ENCODE data around the gene TALDO1.
A peak's percentile ranks its signal among the peaks of the same experiment; 100 is the strongest.

TALDO1 gene

GRCh38 chr11:770642-771616 is 23.7 kb downstream of the TALDO1 start:
- no peak for DNase-seq

DNA sequence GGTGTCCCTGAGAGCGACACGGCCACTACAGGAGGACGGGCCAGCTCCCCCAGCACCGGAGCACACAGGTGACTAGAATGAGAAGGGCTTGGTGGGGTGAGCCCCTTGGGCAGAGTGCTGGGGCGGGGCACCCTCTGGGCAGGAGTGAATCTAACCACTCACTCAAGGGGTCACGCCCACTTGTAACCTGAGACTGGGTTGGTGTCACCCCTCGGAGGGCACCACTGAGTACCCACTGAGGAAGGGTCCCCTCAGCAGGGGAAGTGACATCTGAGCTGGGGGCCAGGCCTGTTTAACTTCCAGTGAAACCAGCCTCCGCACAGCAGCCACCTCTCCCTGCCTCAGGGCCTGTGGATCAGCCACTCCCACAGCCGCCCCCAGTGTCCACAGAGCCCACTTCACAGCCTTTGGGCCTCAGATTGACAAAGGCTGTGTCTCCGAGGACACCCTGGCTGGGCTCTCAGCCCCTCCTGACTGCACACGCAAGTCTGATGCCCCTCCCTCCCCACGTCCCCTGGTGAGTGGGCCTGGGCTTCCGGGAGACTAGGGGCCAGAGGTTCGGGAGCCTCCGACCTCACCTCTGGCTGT is 24.4 kb downstream of the TALDO1 start:
- no peak for DNase-seq

DNA sequence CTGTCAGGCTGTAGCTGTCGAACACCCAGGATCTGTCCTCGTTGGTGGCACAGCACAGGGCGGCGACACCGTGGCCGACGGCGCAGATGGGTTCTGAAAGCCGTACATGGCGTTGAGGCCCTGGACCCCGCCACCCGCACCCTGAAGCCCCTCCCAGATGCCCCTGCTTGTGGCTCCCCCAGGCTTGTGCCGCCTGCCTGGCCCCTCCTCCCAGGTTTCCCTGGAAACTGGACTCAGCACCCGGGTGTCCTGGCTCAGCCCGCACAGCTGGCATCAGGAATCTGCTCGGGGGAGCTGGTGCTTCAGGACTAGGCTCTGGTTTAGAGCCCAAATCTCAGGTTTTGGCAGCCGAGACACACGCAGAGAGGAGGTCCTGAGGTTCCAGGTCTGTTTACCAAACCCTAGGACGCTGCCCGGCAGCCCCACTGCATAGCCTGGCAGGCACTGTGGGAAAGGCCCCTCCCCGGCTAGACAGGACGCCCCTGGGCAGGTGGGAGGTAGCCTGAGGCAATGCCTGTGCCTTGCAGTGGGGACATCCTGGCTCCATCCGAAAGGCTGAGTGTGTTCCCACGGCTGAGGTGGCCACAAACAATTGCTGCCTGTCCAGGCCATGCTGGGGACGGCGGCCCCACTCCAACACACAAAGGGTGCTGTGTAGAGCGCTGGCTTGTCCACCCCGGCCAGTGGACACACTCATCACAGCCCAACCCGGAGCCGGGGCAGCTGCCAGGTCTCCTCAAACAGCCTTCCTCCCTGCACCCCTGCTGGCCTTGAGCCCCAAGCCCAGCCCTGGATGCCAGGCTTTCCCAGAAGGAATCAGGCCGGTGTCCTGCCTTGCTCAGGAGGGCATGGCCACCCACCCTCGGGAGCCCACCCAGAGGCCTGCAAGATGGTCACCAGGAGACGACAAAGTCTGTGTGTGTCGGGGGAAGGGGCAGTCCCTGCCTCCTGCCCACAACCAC is 25.4 kb downstream of the TALDO1 start:
- no peak for DNase-seq

DNA sequence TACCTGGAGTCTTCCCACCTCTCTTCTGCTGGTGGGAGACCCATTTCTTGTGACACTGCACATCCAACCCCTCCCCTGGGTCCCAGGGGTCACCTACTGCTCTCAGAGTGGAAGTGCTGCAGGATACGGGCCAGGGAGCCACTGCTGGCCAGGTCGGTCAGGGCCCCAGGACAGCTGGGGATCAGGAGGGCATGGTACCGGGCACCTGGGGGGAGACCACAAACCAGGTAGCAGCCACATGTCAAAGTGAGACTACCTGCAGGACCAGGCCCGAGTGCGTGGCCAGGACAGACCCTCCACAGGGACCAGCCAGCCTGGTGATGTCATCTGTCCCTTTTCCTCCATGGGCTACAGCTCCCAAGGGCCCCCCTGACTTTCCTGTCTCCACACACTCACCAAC is 26.2 kb downstream of the TALDO1 start:
- DNase-seq = no peak

- no peak for DNase-seq
Observed at GRCh38 chr11:773830-774229, 26.6 kb downstream of the TALDO1 start.

DNA sequence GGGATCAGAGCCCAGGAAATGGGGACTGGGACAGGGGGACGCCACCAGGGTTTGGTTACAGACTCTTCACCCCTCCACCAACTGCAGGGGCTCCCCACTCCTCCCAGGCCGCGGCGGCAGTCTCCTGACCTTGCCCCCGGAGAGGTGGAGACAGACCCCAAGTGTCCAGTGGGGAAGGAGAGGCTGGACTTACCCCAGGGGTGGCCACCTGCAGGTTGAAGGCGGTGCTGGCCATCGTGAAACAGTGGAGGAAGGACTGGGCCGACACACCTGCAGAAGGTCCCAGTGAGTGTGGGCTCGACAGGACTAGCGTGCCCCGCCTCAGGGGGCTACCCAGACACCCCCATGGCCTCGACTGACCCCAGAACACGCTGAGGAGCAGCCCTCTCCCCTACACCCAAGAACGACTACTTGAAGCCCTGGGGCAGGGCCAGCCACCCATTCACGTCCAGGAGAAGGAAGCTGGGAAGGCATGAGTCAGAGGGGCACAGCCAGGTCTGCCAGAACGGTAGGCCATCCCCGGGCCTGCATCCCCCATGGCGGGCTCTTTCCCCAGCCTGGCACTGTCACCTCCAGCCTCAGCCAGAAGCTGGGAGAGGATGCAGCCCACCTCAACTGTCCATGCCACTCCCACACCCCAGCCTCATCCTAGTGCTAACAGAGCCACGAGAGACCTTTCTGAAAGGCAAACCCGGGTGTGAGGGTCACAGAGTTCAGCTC is 27.8 kb downstream of the TALDO1 start:
- no peak for DNase-seq

- DNase-seq = no peak
Observed at GRCh38 chr11:776263-776560, 28.9 kb downstream of the TALDO1 start.

DNA sequence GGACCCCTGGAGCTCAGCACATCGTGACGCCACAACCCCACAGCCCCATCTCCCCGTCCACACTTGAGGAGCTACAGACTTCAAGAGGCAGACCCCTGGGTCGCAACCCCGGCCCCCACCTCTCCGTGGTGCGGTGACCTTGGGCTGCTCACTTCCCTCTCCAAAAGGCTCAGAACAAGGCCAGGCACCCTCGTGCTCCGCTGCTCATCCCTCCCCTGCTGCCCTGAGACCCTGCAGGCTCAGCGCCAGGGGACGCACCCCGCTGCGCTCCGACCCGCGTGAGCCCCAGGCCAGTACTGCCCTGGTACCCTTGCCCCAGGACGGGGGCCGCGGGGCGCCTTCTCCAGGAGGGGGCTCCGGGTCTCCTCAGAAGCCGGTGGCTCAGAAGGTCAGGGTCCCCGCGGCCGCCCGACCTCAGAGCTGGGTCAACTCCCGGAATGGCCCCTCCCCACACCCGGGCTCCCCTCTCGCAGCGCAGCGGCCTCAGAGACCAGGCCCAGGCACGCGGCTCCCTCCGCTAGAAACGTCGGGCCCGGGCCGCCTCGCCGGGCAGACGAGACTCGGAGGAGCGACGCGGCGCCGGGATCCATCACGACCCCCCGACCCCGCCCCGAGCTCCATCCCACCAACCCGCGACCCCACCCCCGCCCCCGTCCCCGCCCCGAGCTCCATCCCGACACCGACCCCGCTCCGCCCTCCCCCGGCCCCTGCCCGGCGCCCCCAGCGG is 29.5 kb downstream of the TALDO1 start:
- DNase-seq = no peak

GRCh38 chr11:777288-778255 is 30.3 kb downstream of the TALDO1 start, which contains the start of gene GATD1:
Gene GATD1 (minus strand): TSS chr11:777487. CDS start chr11:777462, 25 bp downstream.
- peak; percentile 95 for DNase-seq

DNA sequence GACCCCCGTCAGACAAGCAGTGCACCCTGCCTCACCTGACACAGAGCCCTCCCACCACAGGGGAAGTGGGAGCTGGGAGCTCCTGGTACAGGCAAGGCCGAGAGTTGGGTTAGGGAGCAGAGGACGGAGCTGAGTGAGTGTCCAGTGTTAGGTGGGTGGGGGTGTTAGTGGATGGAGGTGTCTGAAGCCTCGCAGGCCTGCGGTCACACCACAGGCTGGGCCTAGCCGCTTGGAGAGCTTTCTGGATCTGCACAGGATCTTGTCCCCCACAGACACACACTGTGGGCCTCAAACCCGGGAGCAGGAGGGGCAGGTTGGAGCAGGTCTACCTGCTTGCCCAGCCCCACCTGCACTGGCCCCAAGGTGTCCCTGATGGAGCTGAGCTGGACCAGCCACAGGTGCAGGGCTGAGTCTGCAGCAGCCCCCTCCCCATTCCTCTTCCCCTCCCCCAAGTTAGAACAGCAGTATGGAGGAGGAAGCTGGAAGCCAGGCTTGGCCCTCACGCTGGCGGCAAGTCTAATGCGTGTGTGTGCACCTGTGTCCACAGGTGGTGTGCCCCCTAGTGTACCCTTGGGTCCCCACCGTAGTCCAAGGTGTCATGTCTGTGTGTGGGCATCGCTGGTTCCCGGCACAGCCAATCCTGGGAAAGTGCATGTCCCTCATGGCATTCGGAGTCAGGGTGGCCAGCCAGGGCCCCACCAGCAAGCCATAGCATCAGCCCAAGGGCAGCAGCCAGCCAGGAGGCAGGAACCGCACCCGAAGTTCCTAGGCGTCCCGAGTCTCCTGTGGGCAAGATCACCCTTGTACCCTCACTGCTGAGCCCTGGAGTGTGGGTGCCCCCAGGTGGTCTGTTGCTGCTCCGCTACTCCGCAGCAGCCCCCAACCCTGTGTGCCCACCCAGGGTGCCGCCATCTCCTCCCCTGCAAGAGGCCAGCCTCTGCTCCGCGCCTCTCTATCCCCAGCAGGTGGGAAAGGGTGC is 32.0 kb downstream of the TALDO1 start:
- DNase-seq = no peak

DNA sequence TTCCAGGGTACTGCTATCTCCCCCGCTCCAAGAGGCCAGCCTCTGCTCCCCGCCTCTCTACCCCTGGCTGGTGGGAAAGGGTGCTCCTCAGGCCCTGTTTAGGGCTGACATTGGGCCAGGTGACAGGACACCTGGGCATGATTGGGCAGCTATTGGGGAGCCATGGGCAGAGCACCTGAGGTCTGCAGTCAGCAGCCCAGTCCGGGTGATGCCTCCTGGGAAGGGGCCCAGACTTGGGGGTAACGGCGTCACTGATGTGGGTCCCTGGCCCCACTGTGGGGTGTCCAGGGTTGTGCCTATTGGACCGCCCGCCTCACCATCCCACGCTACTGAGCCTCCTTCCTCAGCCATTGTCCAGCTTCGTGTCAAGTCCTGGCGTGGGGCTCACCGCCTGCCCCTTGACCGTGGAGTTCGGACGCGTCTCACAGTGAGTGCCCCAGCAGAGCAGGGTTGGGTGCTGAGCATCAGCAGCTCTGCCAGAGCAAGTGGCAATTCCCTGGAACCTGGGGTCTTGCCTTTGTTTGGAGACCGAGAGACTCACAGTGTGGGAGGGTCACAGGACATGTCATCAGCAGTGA is 32.8 kb downstream of the TALDO1 start:
- DNase-seq = no peak

DNA sequence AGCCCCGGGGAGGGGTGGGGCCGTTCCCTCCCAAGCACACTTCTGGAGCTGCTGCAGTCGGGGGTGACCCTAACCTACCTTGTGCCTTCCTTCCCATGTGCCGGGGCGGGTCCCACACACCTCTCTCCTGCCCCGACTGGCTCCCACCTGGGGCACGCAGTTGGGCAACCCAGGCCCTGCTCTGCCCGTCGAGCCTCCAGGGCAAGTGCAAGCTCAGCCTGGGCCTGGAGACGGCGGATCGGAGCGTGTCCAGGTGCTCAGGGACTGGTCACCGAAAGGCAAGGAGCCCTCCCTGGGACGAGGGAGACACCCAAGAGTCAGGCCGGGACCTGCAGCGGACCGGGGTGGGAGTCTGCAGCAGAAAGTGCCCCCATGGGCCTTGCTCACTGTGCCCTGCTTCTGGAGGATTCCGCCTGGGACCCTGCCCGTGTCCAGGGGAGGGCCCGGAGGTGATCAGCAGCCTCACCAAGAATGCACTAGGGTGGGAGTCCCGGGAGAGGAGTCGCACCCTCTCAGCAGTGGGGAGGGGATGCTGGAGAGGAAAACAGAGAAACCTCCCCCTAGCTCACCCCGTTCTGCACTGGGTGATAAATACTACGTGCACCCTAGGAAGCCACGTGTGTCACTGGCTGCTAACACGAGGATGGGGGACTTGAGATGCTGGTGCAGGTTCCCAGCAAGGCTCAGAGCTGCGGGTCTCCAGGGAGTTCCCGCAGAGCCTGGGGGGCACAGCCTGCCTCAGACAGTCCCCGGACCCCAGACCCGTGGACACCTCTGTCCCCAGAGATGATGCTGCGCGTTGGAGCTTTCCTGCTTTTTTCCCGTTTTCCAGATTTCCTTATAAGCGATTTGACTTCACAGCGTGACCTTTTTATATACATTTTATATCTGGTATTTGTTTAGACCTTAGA is 35.3 kb downstream of the TALDO1 start:
- DNase-seq = no peak

DNA sequence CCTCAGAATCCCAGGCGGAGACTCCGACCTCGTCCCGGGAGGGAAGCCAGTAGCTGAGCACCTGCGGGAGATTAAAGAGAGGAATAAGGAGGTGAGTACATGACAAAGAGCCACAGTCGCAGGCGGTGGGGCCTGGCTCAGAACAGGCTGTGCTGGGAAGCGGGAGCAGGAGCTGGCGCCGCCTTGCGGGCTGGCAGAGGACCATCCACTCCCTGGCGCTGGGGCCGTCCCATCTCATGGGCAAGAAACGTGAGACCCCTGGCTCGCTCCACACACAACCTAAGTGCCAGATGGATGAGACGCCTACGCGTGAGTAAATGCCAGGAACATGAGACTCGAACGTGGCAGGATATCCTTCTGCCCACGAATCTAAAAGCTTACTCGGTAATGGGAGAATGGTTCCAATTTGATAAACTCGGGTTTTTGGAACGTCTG is 36.3 kb downstream of the TALDO1 start:
- DNase-seq = no peak

DNA sequence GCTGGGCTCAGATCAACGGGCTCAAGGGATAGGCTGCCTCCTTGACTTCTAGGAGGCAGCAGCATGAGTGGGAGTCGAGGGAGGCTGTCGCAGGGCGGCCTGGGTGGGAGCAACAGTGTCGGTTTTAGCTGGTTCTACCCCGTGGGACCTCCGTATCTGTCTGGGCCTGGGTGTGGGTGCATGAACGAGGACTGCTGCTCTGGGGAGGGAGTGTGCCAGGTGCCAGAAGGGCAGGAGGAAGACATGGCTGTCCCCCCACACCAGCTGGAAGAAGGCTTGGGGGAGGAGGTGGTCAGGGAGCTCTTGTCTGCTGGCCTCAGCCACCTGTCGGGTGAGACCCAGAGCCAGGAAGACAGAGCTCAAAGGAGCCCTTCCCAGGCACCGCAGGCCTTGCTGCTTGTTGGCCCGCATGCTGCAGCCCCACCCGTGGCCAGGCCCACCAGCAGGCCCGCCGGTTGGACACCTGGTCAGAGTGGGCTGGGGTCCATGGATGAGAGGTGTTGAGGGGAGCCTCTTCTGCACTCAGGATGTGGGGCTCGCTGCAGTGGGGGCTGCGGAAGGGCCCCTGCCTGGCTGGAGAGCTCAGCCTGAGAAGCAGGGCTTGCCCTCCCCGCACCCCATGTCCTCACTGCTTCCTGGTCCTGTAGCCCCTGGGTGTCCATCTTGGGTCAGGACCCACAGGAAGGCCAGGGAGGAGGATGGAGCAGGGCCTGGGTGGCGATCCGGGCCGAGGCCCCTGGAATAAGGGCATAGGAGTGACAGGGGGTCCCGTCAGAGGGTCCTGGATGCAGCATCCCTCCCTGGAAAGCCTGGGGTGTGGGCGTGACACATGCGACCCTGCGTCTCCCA is 39.2 kb downstream of the TALDO1 start:
- no peak for DNase-seq

- DNase-seq = no peak
Observed at GRCh38 chr11:787084-787675, 39.9 kb downstream of the TALDO1 start.

GRCh38 chr11:788009-788640 is 40.9 kb downstream of the TALDO1 start:
- no peak for DNase-seq

Measured in stimulated activated CD4-positive, alpha-beta T cell treated with anti-CD3 and anti-CD28 coated beads, Interleukin-12 subunit alpha, Interleukin-12 subunit beta, amount 100 ng/mL, for 4 hours (primary cell).